Activated T-helper 2 cell treated with anti-CD3 and anti-CD28 coated beads, Interferon-gamma antibody, Interleukin-2, Interleukin-4, amounts not matched to agents 10 μg/mL and 5 μg/mL and 100 μg/mL, durations not matched to agents 14 hours and 24 hours and 36 hours (primary cell): ENCODE data around the gene TEX10. TPM values are rescaled to one million over a fixed set of nuclear protein-coding genes. Genes with fewer than 3 reads are reported as not detected.
"Not testable (repeated sequence)": the region's sequence is repeated elsewhere in the genome, so short reads cannot be mapped to it uniquely, and the experiment has no call there.

ENCODE experiments used
- DNase-seq: peaks from one replicate; pipeline ENCODE4 v3.0.0; 2021; ENCODE audit warnings: low spot score
- H3K27ac Mint-ChIP-seq: one replicate; pipeline ENCODE4 v1.8.0; 2021; ENCODE audit warnings: mixed read lengths
- H3K27me3 Mint-ChIP-seq: one replicate; pipeline ENCODE4 v1.8.0; 2021; ENCODE audit warnings: low read depth, mixed read lengths
- H3K36me3 Mint-ChIP-seq: one replicate; pipeline ENCODE4 v1.8.0; 2021; ENCODE audit warnings: low read depth, mixed read lengths
- H3K4me1 Mint-ChIP-seq: one replicate; pipeline ENCODE4 v1.8.0; 2021; ENCODE audit warnings: low read depth, mixed read lengths
- H3K4me3 Mint-ChIP-seq: one replicate; pipeline ENCODE4 v1.8.0; 2021; ENCODE audit warnings: low read depth, mild to moderate bottlenecking, moderate library complexity, mixed read lengths
- H3K9me3 Mint-ChIP-seq: one replicate; pipeline ENCODE4 v1.8.0; 2021; ENCODE audit warnings: mixed read lengths
- intact Hi-C: fragments of 100-400 bp; cut with micrococcal nuclease; formaldehyde crosslinking; loops from one replicate; pipeline ENCODE4 v1.15.1; 2023
- total RNA-seq: library from RNA; stranded (reverse); gene quantifications from 2 replicates; pipeline ENCODE4 v1.2.3, GENCODE V29; 2022

Gene TEX10
- 26.9 and 30.0 TPM in 2 replicates for total RNA-seq

GRCh38 chr9:100352727-100353505 lies at the start of gene TEX10:
Gene TEX10, minus strand, starts transcription at chr9:100352942. Its CDS starts 3,579 bp downstream, at chr9:100349363.
- peaks cover 9% of the 10 kb centered on the region for H3K9me3 Mint-ChIP-seq
- H3K4me3 Mint-ChIP-seq = peak within 1 kb of the TSS; percentile 96
- intact Hi-C loops = loop anchor here (1.0 to 10.0 kb wide), 3 partner anchors 73 to 1042 kb away; partner anchors contain the start of genes MRPL50 and ZNF189
- peak within 1 kb of the TSS; percentile 80 for H3K27ac Mint-ChIP-seq
- H3K27me3 Mint-ChIP-seq = no peaks in the 10 kb centered on the region
- DNase-seq = peak; percentile 86
- peaks cover 38% of the 10 kb centered on the region for H3K4me1 Mint-ChIP-seq
- H3K36me3 Mint-ChIP-seq = peaks cover 21% of the 10 kb centered on the region

DNA sequence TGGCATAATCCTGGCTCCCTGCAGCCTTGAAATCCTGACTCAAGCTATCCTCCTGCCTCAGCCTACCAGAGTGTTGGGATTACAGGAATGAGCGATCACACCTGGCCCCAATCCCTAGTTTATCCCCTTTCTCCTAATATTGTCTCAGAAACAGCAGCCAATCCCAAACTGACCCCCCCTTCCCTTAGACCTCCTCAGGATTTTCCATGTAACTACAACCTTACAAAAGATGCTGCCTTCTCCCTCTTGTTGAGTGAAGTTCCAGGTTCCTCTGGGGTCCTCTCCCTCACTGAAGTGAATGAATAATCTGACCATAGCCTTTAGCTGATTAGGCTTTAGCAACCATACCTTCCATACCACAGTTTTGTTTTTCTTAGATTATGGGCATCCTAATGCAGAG lies 48.3 kb upstream of the TEX10 start:
- intact Hi-C loops = no loop called here
- no peaks in the 10 kb centered on the region for H3K4me1 Mint-ChIP-seq
- peaks cover 20% of the 10 kb centered on the region for H3K27me3 Mint-ChIP-seq
- H3K9me3 Mint-ChIP-seq = no peaks in the 10 kb centered on the region
- no peaks in the 10 kb centered on the region for H3K36me3 Mint-ChIP-seq
- DNase-seq = no peak
- no peak overlapping the region for H3K27ac Mint-ChIP-seq
- no peak overlapping the region for H3K4me3 Mint-ChIP-seq

GRCh38 chr9:100397529-100398266 lies 45.0 kb upstream of the TEX10 start:
- intact Hi-C loops = no loop called here
- Mint-ChIP-seq H3K9me3 (no peaks in the 10 kb centered on the region), H3K27me3 (peaks cover 15% of the 10 kb centered on the region), H3K27ac (no peak overlapping the region), H3K4me1 (no peaks in the 10 kb centered on the region), H3K36me3 (no peaks in the 10 kb centered on the region), H3K4me3 (no peak overlapping the region)
- DNase-seq = no peak

DNA sequence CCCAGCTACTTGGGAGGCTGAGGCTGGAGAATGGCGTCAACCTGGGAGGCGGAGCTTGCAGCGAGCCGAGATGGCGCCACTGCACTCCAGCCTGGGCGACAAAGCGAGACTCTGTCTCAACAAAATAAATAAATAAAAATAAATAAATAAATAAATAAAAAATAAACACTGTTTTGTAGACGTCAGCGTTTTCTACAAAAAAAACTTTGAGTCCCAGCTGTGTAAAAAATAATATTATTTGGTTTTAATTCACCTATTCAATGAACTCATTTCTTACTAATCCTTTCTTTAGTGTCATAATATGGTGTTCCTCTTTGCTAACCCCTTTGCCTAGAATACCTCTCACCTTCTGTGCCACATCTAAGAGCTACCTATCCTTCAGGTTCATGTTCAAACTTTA lies 44.0 kb upstream of the TEX10 start:
- no peaks in the 10 kb centered on the region for H3K36me3 Mint-ChIP-seq
- H3K9me3 Mint-ChIP-seq = no peaks in the 10 kb centered on the region
- H3K4me1 Mint-ChIP-seq = no peaks in the 10 kb centered on the region
- no peak for DNase-seq
- H3K4me3 Mint-ChIP-seq = no peak overlapping the region
- intact Hi-C loops = no loop called here
- no peak overlapping the region for H3K27ac Mint-ChIP-seq
- H3K27me3 Mint-ChIP-seq = peaks cover 13% of the 10 kb centered on the region

GRCh38 chr9:100394816-100395215 lies 42.1 kb upstream of the TEX10 start:
- Mint-ChIP-seq H3K4me1 (no peaks in the 10 kb centered on the region), H3K27ac (no peak overlapping the region), H3K36me3 (no peaks in the 10 kb centered on the region), H3K4me3 (no peak overlapping the region), H3K9me3 (no peaks in the 10 kb centered on the region), H3K27me3 (peaks cover 2% of the 10 kb centered on the region)
- intact Hi-C loops = no loop called here
- DNase-seq = no peak

- H3K27me3 Mint-ChIP-seq = peaks cover 2% of the 10 kb centered on the region
- intact Hi-C loops = no loop called here
- no peak for DNase-seq
- no peaks in the 10 kb centered on the region for H3K9me3 Mint-ChIP-seq
- no peak overlapping the region for H3K4me3 Mint-ChIP-seq
- no peaks in the 10 kb centered on the region for H3K36me3 Mint-ChIP-seq
- no peak overlapping the region for H3K27ac Mint-ChIP-seq
- no peaks in the 10 kb centered on the region for H3K4me1 Mint-ChIP-seq
These were observed 41.4 kb upstream of the TEX10 start for GRCh38 chr9:100394032-100394695.

GRCh38 chr9:100392989-100393388 lies 40.2 kb upstream of the TEX10 start:
- DNase-seq, H3K27ac Mint-ChIP-seq, H3K4me1 Mint-ChIP-seq, H3K36me3 Mint-ChIP-seq, H3K9me3 Mint-ChIP-seq, intact Hi-C loops, H3K27me3 Mint-ChIP-seq, H3K4me3 Mint-ChIP-seq: not testable (repeated sequence)

DNA sequence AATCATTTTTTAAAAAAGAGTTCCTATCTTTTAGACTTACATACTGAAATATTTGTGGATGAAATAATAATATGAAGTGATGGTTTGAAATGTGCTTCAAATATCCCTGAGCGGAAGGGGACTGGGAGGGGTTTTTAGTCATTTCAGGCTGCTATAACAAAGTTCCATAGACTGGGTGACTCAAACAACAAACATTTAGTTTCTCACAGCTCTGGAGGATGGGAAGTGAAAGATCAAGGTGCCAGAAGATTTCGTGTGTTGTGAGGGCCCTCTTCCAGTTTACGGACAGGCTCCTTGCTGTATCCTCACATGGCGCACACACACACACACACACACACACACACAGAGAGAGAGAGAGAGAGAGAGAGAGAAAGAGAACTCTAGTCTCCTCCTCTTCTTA lies 27.1 kb upstream of the TEX10 start:
- DNase-seq = no peak
- Mint-ChIP-seq H3K27me3 (no peaks in the 10 kb centered on the region), H3K4me3 (no peak overlapping the region), H3K4me1 (no peaks in the 10 kb centered on the region), H3K27ac (no peak overlapping the region), H3K36me3 (no peaks in the 10 kb centered on the region), H3K9me3 (peaks cover 12% of the 10 kb centered on the region)
- intact Hi-C loops = no loop called here

GRCh38 chr9:100377015-100377414 lies 24.3 kb upstream of the TEX10 start:
- DNase-seq = no peak
- Mint-ChIP-seq H3K4me1 (no peaks in the 10 kb centered on the region), H3K36me3 (no peaks in the 10 kb centered on the region), H3K9me3 (no peaks in the 10 kb centered on the region), H3K4me3 (no peak overlapping the region), H3K27ac (no peak overlapping the region), H3K27me3 (no peaks in the 10 kb centered on the region)
- intact Hi-C loops = no loop called here

- Mint-ChIP-seq H3K27me3 (no peaks in the 10 kb centered on the region), H3K36me3 (no peaks in the 10 kb centered on the region), H3K27ac (no peak overlapping the region), H3K4me1 (no peaks in the 10 kb centered on the region), H3K4me3 (no peak overlapping the region), H3K9me3 (no peaks in the 10 kb centered on the region)
- intact Hi-C loops = no loop called here
- no peak for DNase-seq
These were observed 22.9 kb upstream of the TEX10 start for GRCh38 chr9:100375658-100376057.

DNA sequence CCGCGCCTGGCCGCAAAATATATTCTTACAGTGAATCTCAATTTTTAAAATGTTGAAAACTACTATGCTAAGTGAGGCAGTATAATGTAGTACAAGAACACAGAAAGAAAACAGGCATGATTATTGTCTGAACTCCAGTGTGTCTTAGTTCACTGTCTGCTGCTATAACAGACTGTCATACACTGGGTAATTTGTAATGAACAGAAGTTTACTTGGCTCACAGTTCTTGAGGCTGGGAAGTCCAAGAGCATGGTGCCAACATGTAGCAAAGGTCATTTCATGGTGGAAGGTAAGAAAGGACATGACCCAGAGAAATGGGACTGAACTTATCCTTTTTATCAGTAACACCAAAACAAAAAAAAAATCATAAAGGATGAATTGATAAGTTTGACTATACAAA lies 19.9 kb upstream of the TEX10 start:
- no peak overlapping the region for H3K27ac Mint-ChIP-seq
- H3K9me3 Mint-ChIP-seq = peaks cover 10% of the 10 kb centered on the region
- intact Hi-C loops = no loop called here
- DNase-seq = no peak
- H3K4me1 Mint-ChIP-seq = no peaks in the 10 kb centered on the region
- H3K27me3 Mint-ChIP-seq = no peaks in the 10 kb centered on the region
- H3K4me3 Mint-ChIP-seq = no peak overlapping the region
- no peaks in the 10 kb centered on the region for H3K36me3 Mint-ChIP-seq

GRCh38 chr9:100370064-100370723 lies 17.5 kb upstream of the TEX10 start:
- H3K36me3 Mint-ChIP-seq = no peaks in the 10 kb centered on the region
- H3K9me3 Mint-ChIP-seq = peaks cover 10% of the 10 kb centered on the region
- no peak overlapping the region for H3K27ac Mint-ChIP-seq
- H3K27me3 Mint-ChIP-seq = no peaks in the 10 kb centered on the region
- no peak overlapping the region for H3K4me3 Mint-ChIP-seq
- intact Hi-C loops = no loop called here
- no peaks in the 10 kb centered on the region for H3K4me1 Mint-ChIP-seq
- no peak for DNase-seq
